DOHH2 (cell line): ENCODE results near the gene SEPTIN10.
"Not testable (repeated sequence)": the region's sequence is repeated elsewhere in the genome, so short reads cannot be mapped to it uniquely, and the experiment has no call there.

Experiments
- H3F3A ChIP-seq: fragments of 200-600 bp; sonication (generic), shearing (Covaris generic); 2 replicates; pipeline ENCODE4 v1.6.0; 2016; ENCODE audit warnings: antibody characterized with exemption, mild to moderate bottlenecking; ENCODE audit not compliant: control insufficient read depth, insufficient read depth
- H3K27ac ChIP-seq: fragments of 200-600 bp; sonication (generic); 2 replicates; pipeline ENCODE4 v1.5.1; 2014; ENCODE audit warnings: low read depth, mild to moderate bottlenecking, low read length, moderate library complexity
- H3K27me3 ChIP-seq: fragments of 200-600 bp; sonication (generic); 2 replicates; pipeline ENCODE4 v1.6.1; 2014; ENCODE audit warnings: mild to moderate bottlenecking, low read length, mixed read lengths; ENCODE audit not compliant: control insufficient read depth
- H3K36me3 ChIP-seq: fragments of 200-600 bp; sonication (generic); 2 replicates; pipeline ENCODE4 v1.6.1; 2014; ENCODE audit warnings: mild to moderate bottlenecking, low read length, moderate library complexity, mixed read lengths; ENCODE audit not compliant: control insufficient read depth
- H3K4me1 ChIP-seq: fragments of 200-600 bp; sonication (generic); 2 replicates; pipeline ENCODE4 v1.6.1; 2014; ENCODE audit warnings: mild to moderate bottlenecking, low read length, mixed read lengths; ENCODE audit not compliant: control insufficient read depth
- H3K4me2 ChIP-seq: fragments of 200-600 bp; sonication (generic); 2 replicates; pipeline ENCODE4 v1.6.0; 2014; ENCODE audit warnings: mild to moderate bottlenecking, low read length, moderate library complexity
- H3K4me3 ChIP-seq: fragments of 200-600 bp; sonication (generic); 2 replicates; pipeline ENCODE4 v1.5.1; 2014; ENCODE audit warnings: mild to moderate bottlenecking, low read length, mixed read lengths
- H3K79me2 ChIP-seq: fragments of 200-600 bp; sonication (generic); 2 replicates; pipeline ENCODE4 v1.6.1; 2014; ENCODE audit warnings: mild to moderate bottlenecking, low read length, mixed read lengths; ENCODE audit not compliant: control insufficient read depth
- H3K9me2 ChIP-seq: fragments of 200-600 bp; sonication (generic); replicated peaks from 2 replicates; pipeline ENCODE4 v1.6.1; 2014; ENCODE audit warnings: mild to moderate bottlenecking, low read length, mixed read lengths; ENCODE audit not compliant: control insufficient read depth
- H3K9me3 ChIP-seq: fragments of 200-600 bp; sonication (generic); 2 replicates; pipeline ENCODE4 v1.6.1; 2014; ENCODE audit warnings: antibody characterized with exemption, low read length, mixed read lengths; ENCODE audit not compliant: control insufficient read depth, insufficient read depth
- H4K20me1 ChIP-seq: fragments of 200-600 bp; sonication (generic); 2 replicates; pipeline ENCODE4 v1.6.0; 2014; ENCODE audit warnings: low read depth, mild to moderate bottlenecking, antibody characterized with exemption, low read length, moderate library complexity; ENCODE audit not compliant: control insufficient read depth, insufficient read depth
- CTCF ChIP-seq: fragments of 200-600 bp; sonication (generic); IDR thresholded peaks from one replicate; pipeline ENCODE4 v1.5.1; 2014; ENCODE audit warnings: antibody characterized with exemption, mild to moderate bottlenecking, low read depth, low read length; ENCODE audit not compliant: poor library complexity, severe bottlenecking
- EZH2phosphoT487 ChIP-seq: fragments of 200-600 bp; sonication (generic); IDR thresholded peaks from 2 replicates; pipeline ENCODE4 v1.6.1; 2017; ENCODE audit warnings: borderline replicate concordance, mild to moderate bottlenecking, antibody characterized with exemption, low read length, moderate library complexity, mixed read lengths

SEPTIN10 gene

DNA sequence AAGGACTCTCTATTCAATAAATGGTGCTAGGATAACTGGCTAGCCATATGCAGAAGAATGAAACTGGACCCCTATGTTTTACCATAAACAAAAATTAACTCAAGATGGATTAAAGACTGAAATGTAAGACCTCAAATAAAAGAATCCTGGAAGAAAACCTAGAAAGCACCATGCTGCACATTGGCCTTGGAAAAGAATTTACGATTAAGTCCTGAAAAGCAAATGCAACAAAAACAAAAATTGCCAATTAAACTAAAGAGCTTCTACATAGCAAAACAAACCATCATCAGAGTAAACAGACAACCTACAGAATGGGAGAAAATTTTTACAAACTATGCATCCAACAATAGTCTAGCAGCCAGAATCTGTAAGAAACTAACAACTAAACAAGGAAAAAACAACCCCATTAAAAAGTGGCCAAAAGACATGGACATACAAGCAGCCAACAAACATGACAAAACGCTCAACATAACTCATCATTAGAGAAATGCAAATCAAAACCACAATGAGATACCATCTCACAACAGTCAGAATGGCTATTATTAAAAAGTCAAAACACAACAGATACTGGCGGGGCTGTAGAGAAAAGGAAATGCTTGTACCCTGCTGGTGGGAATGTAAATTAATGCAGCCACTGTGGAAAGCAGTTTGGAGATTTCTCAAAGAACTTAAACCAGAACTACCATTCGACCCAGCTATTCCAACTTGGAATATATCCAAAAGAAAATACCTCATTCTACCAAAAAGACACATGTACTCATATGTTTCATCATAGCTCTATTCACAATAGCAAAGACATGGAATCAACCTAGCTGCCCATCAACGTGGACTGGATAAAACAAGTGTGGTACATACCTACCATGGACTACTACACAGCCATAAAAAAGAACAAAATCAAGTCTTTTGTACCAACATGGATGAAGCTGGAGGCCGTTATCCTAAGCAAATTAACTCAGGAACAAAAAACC lies 30.6 kb downstream of the SEPTIN10 start:
- TF ChIP-seq CTCF (no peak), EZH2phosphoT487 (no peak)

GRCh38 chr2:109577630-109578029 lies 36.1 kb downstream of the SEPTIN10 start:
- H3K9me2 ChIP-seq, H3K36me3 ChIP-seq, H3K4me3 ChIP-seq, H4K20me1 ChIP-seq, H3F3A ChIP-seq, H3K4me2 ChIP-seq, H3K27me3 ChIP-seq, H3K79me2 ChIP-seq, H3K4me1 ChIP-seq, H3K27ac ChIP-seq, H3K9me3 ChIP-seq: not testable (repeated sequence)

More for the DNA sequence above, 30.6 kb downstream of the SEPTIN10 start:
- no peaks in the 10 kb centered on the region for H4K20me1 ChIP-seq
- H3K9me3 ChIP-seq, result no peaks in the 10 kb centered on the region
- no peaks in the 10 kb centered on the region for H3K9me2 ChIP-seq
- H3K79me2 ChIP-seq, result no peaks in the 10 kb centered on the region
- H3K27ac ChIP-seq, result no peak overlapping the region
- H3K4me1 ChIP-seq, result no peaks in the 10 kb centered on the region
- H3K27me3 ChIP-seq, result no peaks in the 10 kb centered on the region
- no peak overlapping the region for H3K4me3 ChIP-seq
- H3K4me2 ChIP-seq, result no peak overlapping the region
- no peaks in the 10 kb centered on the region for H3K36me3 ChIP-seq
- no peaks in the 10 kb centered on the region for H3F3A ChIP-seq

DNA sequence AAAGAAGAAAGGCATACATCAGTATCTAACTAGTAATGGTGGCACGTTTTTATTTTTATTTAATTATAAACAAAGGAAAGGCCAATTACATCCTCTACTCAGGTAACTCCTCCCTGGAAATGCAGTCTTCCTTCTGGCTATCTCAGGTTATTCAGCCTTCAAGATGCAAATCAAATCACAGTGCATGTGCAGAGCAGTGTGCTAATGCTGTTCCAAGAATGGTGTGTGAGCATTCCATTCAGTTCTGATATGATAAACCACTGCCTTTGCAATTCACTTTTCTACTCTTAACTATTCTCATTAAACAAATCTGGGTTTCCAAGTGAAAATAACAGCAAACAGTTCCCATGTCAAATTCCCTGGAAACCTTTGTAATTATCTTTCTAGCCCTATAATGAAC lies 38.4 kb downstream of the SEPTIN10 start:
- Histone ChIP-seq H3K27ac (no peak overlapping the region), H4K20me1 (no peaks in the 10 kb centered on the region), H3K9me2 (no peaks in the 10 kb centered on the region), H3K4me1 (no peaks in the 10 kb centered on the region), H3K4me2 (no peak overlapping the region), H3F3A (no peaks in the 10 kb centered on the region), H3K9me3 (no peaks in the 10 kb centered on the region), H3K36me3 (no peaks in the 10 kb centered on the region), H3K27me3 (no peaks in the 10 kb centered on the region), H3K79me2 (no peaks in the 10 kb centered on the region), H3K4me3 (no peak overlapping the region)
- no peak for TF ChIP-seq CTCF

DNA sequence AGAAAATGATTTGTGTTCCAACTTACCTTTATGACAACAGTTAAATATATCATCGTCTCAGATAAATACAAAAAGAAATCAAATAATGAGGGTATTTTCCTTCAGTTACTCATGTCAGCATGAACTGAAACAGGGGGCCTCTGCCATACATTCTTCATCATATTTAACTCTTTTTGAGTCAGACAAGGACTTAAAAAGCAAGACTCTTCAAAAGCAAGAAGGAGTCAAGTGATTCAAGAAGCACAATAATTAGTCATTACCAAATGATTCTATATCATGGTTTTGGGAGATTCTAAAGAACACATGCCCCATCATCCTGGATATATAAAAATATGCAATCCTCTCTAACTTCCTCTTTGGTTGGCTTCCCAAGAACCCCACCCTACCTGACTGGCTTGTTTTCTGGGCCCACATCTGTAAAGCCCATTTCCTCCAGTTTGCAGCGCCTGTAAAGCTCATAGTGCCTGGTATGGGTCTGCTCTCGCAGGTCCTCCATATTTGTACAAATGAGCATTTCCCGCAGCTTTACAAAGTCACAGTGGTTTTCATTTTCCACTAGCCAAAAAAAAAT lies 49.7 kb downstream of the SEPTIN10 start:
- Histone ChIP-seq H3K79me2 (no peaks in the 10 kb centered on the region), H3K36me3 (no peaks in the 10 kb centered on the region), H3F3A (no peaks in the 10 kb centered on the region)

More for the DNA sequence above, 49.7 kb downstream of the SEPTIN10 start:
- Histone ChIP-seq H3K4me2 (no peak overlapping the region), H3K9me2 (no peaks in the 10 kb centered on the region), H3K4me1 (no peaks in the 10 kb centered on the region), H3K9me3 (no peaks in the 10 kb centered on the region), H4K20me1 (no peaks in the 10 kb centered on the region), H3K27me3 (no peaks in the 10 kb centered on the region), H3K27ac (no peak overlapping the region), H3K4me3 (no peak overlapping the region)
- TF ChIP-seq CTCF (no peak), EZH2phosphoT487 (no peak)
